GM12865 (cell line): ENCODE results near the gene RNF222.

Experiments used
- DNase-seq: peaks from one replicate; pipeline ENCODE4 v3.0.0; 2010; ENCODE audit warnings: low read depth
- H3K4me3 ChIP-seq: 2 replicates; pipeline ENCODE4 v1.5.1; 2011; ENCODE audit warnings: mild to moderate bottlenecking, low read depth, low read length, control low read depth
- CTCF ChIP-seq: IDR thresholded peaks from 2 replicates; pipeline ENCODE4 v1.5.1; 2011; ENCODE audit warnings: low read length, control low read depth, low read depth, inconsistent platforms; ENCODE audit not compliant: insufficient read depth; ENCODE audit errors: missing control alignments

RNF222 gene

GRCh38 chr17:8397636-8398035 lies at the start of gene RNF222:
Gene RNF222, minus strand, starts transcription at chr17:8397827. Its CDS starts 4,366 bp downstream, at chr17:8393461.
- no peak for DNase-seq
- no peak within 1 kb of the TSS for H3K4me3 ChIP-seq
- no peak for TF ChIP-seq CTCF

GRCh38 chr17:8445536-8445935 lies 47.9 kb upstream of the RNF222 start:
- no peak overlapping the region for H3K4me3 ChIP-seq
- TF ChIP-seq CTCF, result no peak
- DNase-seq, result no peak

- no peak overlapping the region for H3K4me3 ChIP-seq
- TF ChIP-seq CTCF, result no peak
- DNase-seq, result no peak
Observed at GRCh38 chr17:8444494-8444893, 46.9 kb upstream of the RNF222 start.

- no peak for DNase-seq
- no peak for TF ChIP-seq CTCF
- no peak overlapping the region for H3K4me3 ChIP-seq
Observed at GRCh38 chr17:8443756-8444155, 46.1 kb upstream of the RNF222 start.

- no peak for DNase-seq
- H3K4me3 ChIP-seq, result no peak overlapping the region
- no peak for TF ChIP-seq CTCF
Observed at GRCh38 chr17:8442310-8442709, 44.7 kb upstream of the RNF222 start.

GRCh38 chr17:8441690-8442089 lies 44.1 kb upstream of the RNF222 start:
- DNase-seq, result no peak
- no peak for TF ChIP-seq CTCF
- H3K4me3 ChIP-seq, result no peak overlapping the region

- TF ChIP-seq CTCF, result no peak
- no peak overlapping the region for H3K4me3 ChIP-seq
- DNase-seq, result no peak
Observed at GRCh38 chr17:8439681-8440080, 42.1 kb upstream of the RNF222 start.
